Stimulated activated CD8-positive, alpha-beta memory T cell treated with anti-CD3 and anti-CD28 coated beads, Interleukin-4, amount 100 ng/mL, for 1 hour (primary cell): ENCODE data around the gene GTF2IRD1.
"Not testable (repeated sequence)": the region's sequence is repeated elsewhere in the genome, so short reads cannot be mapped to it uniquely, and the experiment has no call there.

Source experiments
- DNase-seq, 2 donors: peaks; one replicate each; pipeline ENCODE4 v3.0.0-alpha.2; 2020; ENCODE audit warnings: low read depth in 2 of 2, low spot score in 1 of 2

Gene GTF2IRD1

DNA sequence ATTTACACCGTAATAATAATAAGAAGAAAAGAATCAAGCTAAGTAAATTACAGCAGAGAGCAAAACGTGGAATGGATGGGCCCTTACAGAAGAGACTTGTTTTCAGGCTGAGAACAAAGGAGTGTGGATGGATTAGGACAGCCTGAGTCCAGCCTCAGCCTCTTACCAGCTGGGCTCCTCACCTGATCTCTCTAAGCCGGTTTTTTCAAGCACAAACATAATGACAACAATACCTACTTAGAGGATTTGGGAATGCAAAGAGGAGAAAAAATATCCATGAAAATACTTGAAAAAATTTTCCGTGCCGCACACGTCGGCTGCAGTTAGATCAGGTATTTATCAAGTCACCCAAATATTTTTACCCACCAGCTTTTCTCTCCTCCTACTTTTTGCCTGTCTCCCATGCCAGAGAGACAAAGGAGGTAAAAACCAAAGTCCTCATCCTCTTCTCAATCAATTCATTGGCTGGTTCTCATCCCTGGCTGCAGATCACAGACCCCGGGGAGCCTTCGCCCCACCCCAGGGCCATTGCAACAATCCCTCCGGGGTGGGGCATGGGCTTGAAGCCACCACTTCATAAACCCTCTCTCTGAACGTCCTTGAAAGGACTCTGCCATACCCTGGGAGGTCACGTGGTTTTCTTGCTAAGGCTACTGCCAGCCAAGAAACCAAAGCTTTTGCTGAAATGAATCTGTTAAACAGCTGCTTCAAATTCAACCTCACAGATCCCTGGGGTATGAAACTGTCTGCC, 174.1 kb downstream of the GTF2IRD1 start:
- DNase-seq: no peak

GRCh38 chr7:74632505-74632904, 178.8 kb downstream of the GTF2IRD1 start:
- DNase-seq: no peak

- no peak for DNase-seq
Observed at GRCh38 chr7:74633451-74633921, 179.8 kb downstream of the GTF2IRD1 start.

GRCh38 chr7:74637745-74638144, 184.0 kb downstream of the GTF2IRD1 start:
- DNase-seq: no peak

DNA sequence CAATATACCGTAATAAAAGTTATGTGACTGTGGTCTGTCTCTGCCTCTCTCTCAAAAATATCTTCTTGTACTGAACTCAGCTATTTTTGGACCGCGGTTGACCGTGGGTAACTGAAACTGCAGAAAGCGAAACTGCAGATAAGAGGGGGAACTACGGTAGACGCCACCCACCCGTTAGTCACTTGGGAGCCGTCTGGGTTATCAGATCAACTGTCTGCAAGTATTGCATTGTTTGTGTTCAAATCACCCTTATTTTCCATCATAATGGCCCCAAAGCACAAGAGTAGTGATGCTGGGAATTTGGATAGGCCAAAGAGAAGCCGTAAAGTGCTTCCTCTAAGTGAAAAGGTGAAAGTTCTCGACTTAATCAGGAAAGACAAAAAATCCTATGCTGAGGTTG, 196.3 kb downstream of the GTF2IRD1 start:
- DNase-seq: peak; percentile 53 to 54

- DNase-seq: not testable (repeated sequence)
Observed at GRCh38 chr7:74650493-74651132, 196.9 kb downstream of the GTF2IRD1 start.

- DNase-seq: not testable (repeated sequence)
Observed at GRCh38 chr7:74651133-74651504, 197.4 kb downstream of the GTF2IRD1 start.
